ENCODE measurements around the gene PLAAT2.

- TF ChIP-seq L3MBTL2 (conservative IDR thresholded peaks at IDR 0.05) (no peak), TARDBP (IDR thresholded peaks at IDR 0.05) (no peak), LEF1 (IDR thresholded peaks at IDR 0.05; ENCODE audit: borderline replicate concordance) (no peak), ZNF384 (IDR thresholded peaks at IDR 0.05) (no peak), HDGF (IDR thresholded peaks at IDR 0.05; ENCODE audit: borderline replicate concordance) (no peak), ELF4 (IDR thresholded peaks at IDR 0.05) (no peak), PKNOX1 (IDR thresholded peaks at IDR 0.05) (no peak)
These were observed 59.7 kb downstream of the PLAAT2 start for GRCh38 chr11:63503492-63503891.

Measured in HEK293T (cell line).